Activated T-helper 2 cell treated with anti-CD3 and anti-CD28 coated beads, Interferon-gamma antibody, Interleukin-2, Interleukin-4, amounts not matched to agents 10 μg/mL and 5 μg/mL and 100 μg/mL, durations not matched to agents 14 hours and 24 hours and 36 hours (primary cell): Measurements from ENCODE around the gene SEMA3C. TPM values are rescaled to one million over a fixed set of nuclear protein-coding genes. Genes with fewer than 3 reads are reported as not detected.

Experiments used
- DNase-seq: peaks from one replicate; pipeline ENCODE4 v3.0.0; 2021; ENCODE audit warnings: low spot score
- H3K27ac Mint-ChIP-seq: one replicate; pipeline ENCODE4 v1.8.0; 2021; ENCODE audit warnings: mixed read lengths
- H3K27me3 Mint-ChIP-seq: one replicate; pipeline ENCODE4 v1.8.0; 2021; ENCODE audit warnings: low read depth, mixed read lengths
- H3K36me3 Mint-ChIP-seq: one replicate; pipeline ENCODE4 v1.8.0; 2021; ENCODE audit warnings: low read depth, mixed read lengths
- H3K4me1 Mint-ChIP-seq: one replicate; pipeline ENCODE4 v1.8.0; 2021; ENCODE audit warnings: low read depth, mixed read lengths
- H3K4me3 Mint-ChIP-seq: one replicate; pipeline ENCODE4 v1.8.0; 2021; ENCODE audit warnings: low read depth, mild to moderate bottlenecking, moderate library complexity, mixed read lengths
- H3K9me3 Mint-ChIP-seq: one replicate; pipeline ENCODE4 v1.8.0; 2021; ENCODE audit warnings: mixed read lengths
- intact Hi-C: fragments of 100-400 bp; cut with micrococcal nuclease; formaldehyde crosslinking; loops from one replicate; pipeline ENCODE4 v1.15.1; 2023
- total RNA-seq: library from RNA; stranded (reverse); gene quantifications from 2 replicates; pipeline ENCODE4 v1.2.3, GENCODE V29; 2022

SEMA3C gene
- total RNA-seq, 1 donor from 2014 or later, result not detected

GRCh38 chr7:80719261-80719660 lies 199.6 kb downstream of the SEMA3C start:
- DNase-seq, result no peak
- Mint-ChIP-seq H3K27me3 (no peaks in the 10 kb centered on the region), H3K27ac (no peak overlapping the region), H3K4me1 (no peaks in the 10 kb centered on the region), H3K9me3 (no peaks in the 10 kb centered on the region), H3K4me3 (no peak overlapping the region), H3K36me3 (no peaks in the 10 kb centered on the region)
- intact Hi-C loops, result no loop called here

- H3K27me3 Mint-ChIP-seq, result no peaks in the 10 kb centered on the region
- intact Hi-C loops, result no loop called here
- DNase-seq, result no peak
- no peak overlapping the region for H3K4me3 Mint-ChIP-seq
- no peaks in the 10 kb centered on the region for H3K4me1 Mint-ChIP-seq
- no peaks in the 10 kb centered on the region for H3K36me3 Mint-ChIP-seq
- no peak overlapping the region for H3K27ac Mint-ChIP-seq
- H3K9me3 Mint-ChIP-seq, result peaks cover 4% of the 10 kb centered on the region
Observed at GRCh38 chr7:80711531-80711930, 207.3 kb downstream of the SEMA3C start.

GRCh38 chr7:80708123-80708522 lies 210.7 kb downstream of the SEMA3C start:
- intact Hi-C loops, result no loop called here
- H3K4me1 Mint-ChIP-seq, result no peaks in the 10 kb centered on the region
- no peaks in the 10 kb centered on the region for H3K36me3 Mint-ChIP-seq
- no peak overlapping the region for H3K4me3 Mint-ChIP-seq
- no peak overlapping the region for H3K27ac Mint-ChIP-seq
- H3K27me3 Mint-ChIP-seq, result no peaks in the 10 kb centered on the region
- no peak for DNase-seq
- H3K9me3 Mint-ChIP-seq, result peaks cover 4% of the 10 kb centered on the region

GRCh38 chr7:80707318-80707717 lies 211.5 kb downstream of the SEMA3C start:
- H3K36me3 Mint-ChIP-seq, result no peaks in the 10 kb centered on the region
- no peaks in the 10 kb centered on the region for H3K4me1 Mint-ChIP-seq
- intact Hi-C loops, result no loop called here
- no peak for DNase-seq
- no peak overlapping the region for H3K27ac Mint-ChIP-seq
- no peaks in the 10 kb centered on the region for H3K27me3 Mint-ChIP-seq
- H3K4me3 Mint-ChIP-seq, result no peak overlapping the region
- no peaks in the 10 kb centered on the region for H3K9me3 Mint-ChIP-seq

- no peaks in the 10 kb centered on the region for H3K9me3 Mint-ChIP-seq
- DNase-seq, result no peak
- no peaks in the 10 kb centered on the region for H3K4me1 Mint-ChIP-seq
- intact Hi-C loops, result no loop called here
- no peaks in the 10 kb centered on the region for H3K27me3 Mint-ChIP-seq
- H3K36me3 Mint-ChIP-seq, result no peaks in the 10 kb centered on the region
- no peak overlapping the region for H3K27ac Mint-ChIP-seq
- no peak overlapping the region for H3K4me3 Mint-ChIP-seq
Observed at GRCh38 chr7:80705130-80705781, 213.6 kb downstream of the SEMA3C start.

- no peak overlapping the region for H3K27ac Mint-ChIP-seq
- H3K4me1 Mint-ChIP-seq, result no peaks in the 10 kb centered on the region
- no peak overlapping the region for H3K4me3 Mint-ChIP-seq
- intact Hi-C loops, result no loop called here
- no peaks in the 10 kb centered on the region for H3K36me3 Mint-ChIP-seq
- no peak for DNase-seq
- H3K9me3 Mint-ChIP-seq, result no peaks in the 10 kb centered on the region
- H3K27me3 Mint-ChIP-seq, result no peaks in the 10 kb centered on the region
Observed at GRCh38 chr7:80703272-80703671, 215.6 kb downstream of the SEMA3C start.

- no peak overlapping the region for H3K4me3 Mint-ChIP-seq
- intact Hi-C loops, result loop anchor here (5.0 kb wide), 1 partner anchor 353 kb away; no protein-coding TSS in a partner anchor
- no peaks in the 10 kb centered on the region for H3K36me3 Mint-ChIP-seq
- H3K27ac Mint-ChIP-seq, result no peak overlapping the region
- H3K4me1 Mint-ChIP-seq, result no peaks in the 10 kb centered on the region
- DNase-seq, result no peak
- H3K27me3 Mint-ChIP-seq, result no peaks in the 10 kb centered on the region
- H3K9me3 Mint-ChIP-seq, result no peaks in the 10 kb centered on the region
Observed at GRCh38 chr7:80699721-80700256, 219.1 kb downstream of the SEMA3C start.

GRCh38 chr7:80699045-80699638 lies 219.7 kb downstream of the SEMA3C start:
- DNase-seq, result no peak
- Mint-ChIP-seq H3K4me1 (no peaks in the 10 kb centered on the region), H3K27me3 (no peaks in the 10 kb centered on the region), H3K9me3 (no peaks in the 10 kb centered on the region), H3K36me3 (no peaks in the 10 kb centered on the region), H3K4me3 (no peak overlapping the region), H3K27ac (no peak overlapping the region)
- intact Hi-C loops, result loop anchor here (5.0 kb wide), 1 partner anchor 353 kb away; no protein-coding TSS in a partner anchor
